Pulmonary artery endothelial cell (primary cell): ENCODE measurements around the gene PADI4. TPM values are rescaled to one million over a fixed set of nuclear protein-coding genes. Genes with fewer than 3 reads are reported as not detected.

ENCODE experiments used
- DNase-seq: peaks from one replicate; pipeline ENCODE4 v3.0.0-alpha.2; 2011; ENCODE audit warnings: low read depth, low spot score
- total RNA-seq: library from RNA; depleted of rRNA; stranded (reverse); fragments of >200 nt; gene quantifications from 2 replicates; pipeline ENCODE4 v1.2.3, GENCODE V29; 2014

PADI4 gene, protein sequence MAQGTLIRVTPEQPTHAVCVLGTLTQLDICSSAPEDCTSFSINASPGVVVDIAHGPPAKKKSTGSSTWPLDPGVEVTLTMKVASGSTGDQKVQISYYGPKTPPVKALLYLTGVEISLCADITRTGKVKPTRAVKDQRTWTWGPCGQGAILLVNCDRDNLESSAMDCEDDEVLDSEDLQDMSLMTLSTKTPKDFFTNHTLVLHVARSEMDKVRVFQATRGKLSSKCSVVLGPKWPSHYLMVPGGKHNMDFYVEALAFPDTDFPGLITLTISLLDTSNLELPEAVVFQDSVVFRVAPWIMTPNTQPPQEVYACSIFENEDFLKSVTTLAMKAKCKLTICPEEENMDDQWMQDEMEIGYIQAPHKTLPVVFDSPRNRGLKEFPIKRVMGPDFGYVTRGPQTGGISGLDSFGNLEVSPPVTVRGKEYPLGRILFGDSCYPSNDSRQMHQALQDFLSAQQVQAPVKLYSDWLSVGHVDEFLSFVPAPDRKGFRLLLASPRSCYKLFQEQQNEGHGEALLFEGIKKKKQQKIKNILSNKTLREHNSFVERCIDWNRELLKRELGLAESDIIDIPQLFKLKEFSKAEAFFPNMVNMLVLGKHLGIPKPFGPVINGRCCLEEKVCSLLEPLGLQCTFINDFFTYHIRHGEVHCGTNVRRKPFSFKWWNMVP
- not detected in 2 replicates for total RNA-seq

DNA sequence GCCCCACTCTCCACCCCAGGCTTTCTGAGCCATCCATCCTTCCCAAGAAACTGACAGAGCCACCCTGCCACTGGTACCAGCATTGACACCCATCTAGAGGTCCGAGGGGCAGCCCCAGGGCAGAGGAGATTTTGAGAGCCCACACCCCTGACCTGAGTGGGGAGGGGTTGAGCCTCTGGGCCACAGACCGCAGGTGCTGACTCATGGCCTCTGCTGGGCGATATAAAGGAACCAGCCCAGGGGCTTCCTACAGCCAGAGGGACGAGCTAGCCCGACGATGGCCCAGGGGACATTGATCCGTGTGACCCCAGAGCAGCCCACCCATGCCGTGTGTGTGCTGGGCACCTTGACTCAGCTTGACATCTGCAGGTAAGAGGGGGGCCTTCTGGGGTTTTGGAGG lies at the start of gene PADI4:
Gene PADI4 (plus strand): TSS at position 252 of the 400 bp plus-strand sequence. CDS start 26 bp downstream, at position 278.
- no peak for DNase-seq

DNA sequence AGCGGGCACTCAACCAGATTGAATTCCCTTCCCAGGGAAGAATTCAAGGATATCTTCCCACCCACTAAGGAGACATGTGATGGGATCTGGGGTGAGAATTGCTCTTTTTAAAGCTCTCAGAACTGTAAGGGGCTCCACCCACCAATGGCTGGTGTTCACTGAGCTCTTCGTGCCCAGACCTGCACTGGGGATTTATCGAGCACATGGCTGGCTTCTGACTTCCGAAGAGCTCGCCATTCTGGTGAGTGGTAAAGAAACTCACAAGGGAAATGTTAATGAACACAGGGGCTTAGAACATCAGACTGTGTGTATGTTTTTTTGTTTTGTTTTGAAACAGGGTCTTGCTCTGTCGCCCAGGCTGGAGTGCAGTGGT lies 49.3 kb upstream of the PADI4 start:
- no peak for DNase-seq

DNA sequence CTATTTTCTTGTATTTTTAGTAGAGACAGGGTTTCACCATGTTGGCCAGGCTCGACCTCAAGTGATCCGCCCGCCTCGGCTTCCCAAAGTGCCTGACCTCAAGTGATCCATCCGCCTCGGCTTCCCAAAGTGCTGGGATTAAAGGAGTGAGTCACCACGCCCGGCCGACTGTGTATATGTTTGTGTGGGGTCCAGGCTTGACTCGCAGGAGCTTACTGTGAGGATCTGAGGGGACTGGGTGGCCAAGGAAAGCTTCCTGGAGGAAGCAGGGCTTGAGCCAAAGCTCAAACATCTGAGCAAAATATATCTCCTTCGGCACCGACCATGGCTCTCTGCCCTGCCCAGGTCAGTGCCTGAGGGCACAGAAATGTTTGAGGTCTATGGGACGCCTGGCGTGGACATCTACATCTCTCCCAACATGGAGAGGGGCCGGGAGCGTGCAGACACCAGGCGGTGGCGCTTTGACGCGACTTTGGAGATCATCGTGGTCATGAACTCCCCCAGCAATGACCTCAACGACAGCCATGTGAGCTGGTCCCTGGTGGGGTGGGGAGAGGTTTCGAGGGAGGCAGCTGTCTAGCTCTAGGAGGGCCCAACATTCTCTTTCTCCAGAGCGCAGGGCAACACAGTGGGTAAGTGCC lies 48.6 kb upstream of the PADI4 start:
- DNase-seq: no peak

DNA sequence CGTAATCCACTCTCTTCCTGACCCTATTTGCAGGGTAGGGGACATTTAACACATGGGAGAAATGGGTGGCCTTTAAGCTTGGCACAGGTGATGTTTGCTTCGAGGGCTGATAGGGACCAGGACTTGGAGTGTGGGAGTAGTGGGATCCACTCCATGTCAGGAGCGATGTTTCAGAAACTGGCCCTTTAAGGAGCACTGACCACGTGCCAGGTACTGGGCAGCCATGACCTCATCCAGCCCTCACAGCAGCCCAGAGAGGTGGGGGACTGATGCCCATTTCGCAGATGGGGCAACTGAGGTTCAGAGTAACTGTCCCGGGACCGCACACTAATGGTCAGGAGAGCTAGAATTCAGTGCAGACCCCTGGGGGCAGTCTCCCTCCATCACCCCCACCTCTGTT lies 47.7 kb upstream of the PADI4 start:
- no peak for DNase-seq

DNA sequence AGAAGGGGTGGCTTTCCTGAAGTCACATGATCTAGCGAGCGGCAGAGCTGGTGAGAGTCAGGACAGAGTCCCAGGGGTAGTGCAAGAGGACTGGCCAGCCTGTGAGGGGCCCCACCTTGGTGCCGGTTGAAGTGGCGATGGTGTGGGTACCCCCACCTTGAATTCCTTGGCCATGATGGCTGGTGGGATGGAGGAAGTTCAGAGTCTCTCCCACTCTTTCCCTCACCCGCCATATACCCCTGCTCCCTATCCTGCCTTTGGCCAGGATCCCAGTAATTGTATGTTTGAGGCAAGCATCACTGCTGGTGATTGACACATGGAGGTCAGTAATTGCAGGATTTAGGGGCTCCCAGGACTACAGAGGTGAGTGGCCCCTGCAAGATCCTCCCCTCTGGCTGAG lies 47.3 kb upstream of the PADI4 start:
- DNase-seq: no peak

DNA sequence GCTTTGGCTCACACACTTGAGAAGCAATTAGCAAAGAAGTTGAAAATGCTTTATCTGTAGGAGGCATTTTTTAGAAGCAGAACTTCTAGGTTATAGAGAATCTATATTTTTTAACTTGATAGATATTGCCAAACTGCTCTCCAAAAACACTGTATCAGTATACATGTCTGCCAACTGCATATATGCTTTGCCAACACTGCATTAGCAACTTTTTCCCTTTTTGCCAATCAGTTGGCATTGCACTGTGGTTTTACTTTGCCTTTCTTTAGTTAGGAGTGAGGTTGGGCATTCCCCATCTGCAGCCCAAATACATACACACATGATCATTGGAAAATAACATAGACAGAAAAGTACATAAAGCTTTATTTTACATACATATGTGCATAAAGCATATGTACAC lies 44.1 kb upstream of the PADI4 start:
- DNase-seq: no peak

DNA sequence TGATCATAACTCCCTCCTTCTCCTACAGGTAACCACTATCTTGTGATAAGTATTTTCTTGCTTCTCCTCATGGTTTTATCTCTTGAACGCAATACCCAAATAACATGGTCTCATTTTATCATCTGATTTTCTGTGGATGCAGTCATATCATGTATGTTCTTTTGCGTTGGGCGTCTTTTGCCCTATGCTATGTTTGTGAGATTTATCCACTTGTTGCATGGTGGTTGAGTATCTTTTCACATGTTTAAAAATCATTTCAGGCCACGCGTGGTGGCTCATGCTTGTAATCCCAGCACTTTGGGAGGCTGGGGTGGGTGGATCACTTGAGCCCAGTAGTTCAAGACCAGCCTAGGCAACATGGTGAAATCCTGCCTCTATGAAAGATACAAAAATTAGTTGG lies 43.5 kb upstream of the PADI4 start:
- DNase-seq: no peak

DNA sequence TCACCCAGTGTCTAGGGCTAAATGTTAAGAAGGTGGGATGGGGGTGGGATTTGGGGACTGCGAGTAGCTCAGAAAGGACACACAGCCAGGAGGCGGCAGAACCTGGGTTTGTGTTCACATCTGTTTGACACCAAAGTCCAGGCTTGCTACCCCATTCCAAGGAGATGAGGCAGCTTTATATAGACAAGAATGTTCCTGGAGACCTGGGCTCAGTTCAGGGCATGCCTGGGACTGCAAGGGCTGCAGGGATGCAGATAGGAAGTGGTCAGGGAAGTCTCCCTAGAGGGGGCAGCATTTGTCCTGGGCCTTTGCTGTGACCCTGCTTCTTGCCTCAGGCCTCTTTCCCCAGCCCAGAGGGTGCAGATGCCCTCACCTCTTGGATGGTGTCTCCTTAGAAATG lies 42.8 kb upstream of the PADI4 start:
- DNase-seq: no peak

DNA sequence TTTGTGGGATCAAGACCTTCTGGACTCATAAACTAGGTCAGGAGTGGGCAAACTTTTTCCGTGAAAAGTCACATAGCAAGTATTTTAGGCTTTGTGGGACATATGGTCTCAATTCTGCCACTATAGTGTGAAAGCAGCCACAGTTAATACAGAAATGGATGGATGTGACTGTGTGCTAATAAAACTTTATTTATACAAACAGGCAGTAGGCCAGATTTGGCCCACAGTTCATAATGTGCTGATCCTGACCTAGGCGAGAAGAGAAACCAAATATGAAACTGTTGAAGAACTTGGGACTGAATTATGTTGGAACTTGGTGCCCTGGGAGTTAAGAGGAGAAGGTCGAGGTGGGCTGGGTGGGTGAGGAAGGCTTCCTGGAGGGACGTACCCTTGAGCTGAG lies 42.0 kb upstream of the PADI4 start:
- no peak for DNase-seq

DNA sequence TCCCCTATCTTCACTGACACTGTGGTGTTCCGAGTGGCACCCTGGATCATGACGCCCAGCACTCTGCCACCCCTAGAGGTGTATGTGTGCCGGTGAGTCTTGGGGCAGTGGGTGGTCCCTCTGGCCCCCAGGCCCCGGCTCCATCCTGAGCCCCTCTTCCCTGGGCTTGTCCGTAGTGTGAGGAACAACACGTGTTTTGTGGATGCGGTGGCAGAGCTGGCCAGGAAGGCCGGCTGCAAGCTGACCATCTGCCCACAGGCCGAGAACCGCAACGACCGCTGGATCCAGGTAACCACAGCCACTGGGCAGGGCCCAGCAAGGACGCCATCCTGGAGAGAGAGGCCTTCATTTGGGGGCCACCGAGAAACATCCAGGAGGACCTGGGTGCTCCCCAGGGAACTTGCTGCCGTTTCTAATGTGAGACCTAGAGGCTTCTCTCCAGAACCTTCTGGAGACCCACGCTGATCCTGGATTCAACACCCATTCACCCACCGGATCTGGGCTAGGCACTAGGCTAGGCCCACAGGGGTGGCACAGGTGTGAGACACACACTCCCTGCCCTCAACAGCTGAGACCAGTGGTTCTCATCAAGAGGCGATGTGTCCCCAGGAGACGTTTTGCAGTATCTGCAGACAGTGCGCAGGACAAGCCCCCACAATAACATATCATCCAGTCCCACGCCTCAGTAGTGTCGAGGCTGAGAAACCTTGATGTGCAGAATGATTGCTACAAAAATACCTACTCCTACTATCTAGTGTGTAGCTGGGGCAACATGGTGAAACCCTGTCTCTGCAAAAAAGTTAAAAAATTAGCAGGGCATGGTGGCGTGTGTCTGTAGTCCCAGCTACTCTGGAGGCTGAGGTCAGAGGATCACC lies 36.9 kb upstream of the PADI4 start:
- DNase-seq: no peak

DNA sequence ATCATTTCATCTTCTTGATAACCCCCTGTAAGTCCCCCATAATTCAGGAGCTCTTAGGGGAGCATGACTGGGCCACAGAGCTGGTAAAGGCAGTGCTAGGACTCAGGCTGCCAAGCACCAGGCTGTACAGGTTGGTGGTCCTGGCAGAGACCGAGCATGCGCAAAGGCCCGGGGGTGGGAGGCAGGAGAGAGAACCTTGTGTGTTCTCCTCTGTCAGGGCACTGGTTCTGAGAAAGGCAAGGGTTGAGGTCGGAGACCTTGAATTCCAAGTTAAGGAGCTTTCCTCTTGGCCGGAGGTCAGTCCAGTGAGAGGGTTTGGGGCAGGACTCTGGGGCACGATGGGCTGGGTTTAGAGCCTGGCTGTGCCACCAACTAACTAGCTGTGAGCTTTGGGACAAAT lies 35.9 kb upstream of the PADI4 start:
- DNase-seq: no peak

DNA sequence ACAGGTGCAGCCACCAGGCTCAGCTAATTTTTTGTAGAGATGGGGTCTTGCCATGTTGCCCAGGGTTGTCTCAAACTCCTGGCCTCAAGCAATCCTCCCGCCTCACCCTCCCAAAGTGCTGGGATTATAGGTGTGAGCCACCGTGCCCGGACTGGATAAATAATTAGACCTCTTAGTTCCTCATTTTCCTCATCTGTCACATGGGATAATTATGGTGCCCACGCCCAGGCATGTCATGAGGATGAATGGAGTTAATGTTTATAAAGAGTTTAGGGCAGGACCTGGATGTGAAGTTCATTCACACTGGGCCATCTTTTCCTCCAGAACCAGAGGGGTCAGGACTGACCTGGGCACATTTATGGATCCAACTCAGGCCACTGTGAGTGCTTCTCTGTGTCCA lies 35.4 kb upstream of the PADI4 start:
- no peak for DNase-seq

DNA sequence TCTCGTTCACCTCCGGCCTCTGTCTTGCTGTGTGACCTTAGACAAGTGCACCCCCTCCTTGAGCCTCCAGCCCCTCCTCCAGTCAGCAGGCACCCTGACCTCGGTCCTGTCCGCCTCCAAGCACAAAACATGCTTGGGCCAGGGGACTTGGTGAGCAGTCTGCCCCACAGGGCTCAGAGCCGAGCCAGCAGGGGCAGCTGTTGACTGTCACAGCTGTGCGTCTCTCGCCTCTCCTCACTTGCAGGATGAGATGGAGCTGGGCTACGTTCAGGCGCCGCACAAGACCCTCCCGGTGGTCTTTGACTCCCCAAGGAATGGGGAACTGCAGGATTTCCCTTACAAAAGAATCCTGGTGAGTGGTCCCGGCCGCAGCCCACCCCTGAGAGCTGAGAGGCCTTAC lies 34.9 kb upstream of the PADI4 start:
- DNase-seq: no peak

DNA sequence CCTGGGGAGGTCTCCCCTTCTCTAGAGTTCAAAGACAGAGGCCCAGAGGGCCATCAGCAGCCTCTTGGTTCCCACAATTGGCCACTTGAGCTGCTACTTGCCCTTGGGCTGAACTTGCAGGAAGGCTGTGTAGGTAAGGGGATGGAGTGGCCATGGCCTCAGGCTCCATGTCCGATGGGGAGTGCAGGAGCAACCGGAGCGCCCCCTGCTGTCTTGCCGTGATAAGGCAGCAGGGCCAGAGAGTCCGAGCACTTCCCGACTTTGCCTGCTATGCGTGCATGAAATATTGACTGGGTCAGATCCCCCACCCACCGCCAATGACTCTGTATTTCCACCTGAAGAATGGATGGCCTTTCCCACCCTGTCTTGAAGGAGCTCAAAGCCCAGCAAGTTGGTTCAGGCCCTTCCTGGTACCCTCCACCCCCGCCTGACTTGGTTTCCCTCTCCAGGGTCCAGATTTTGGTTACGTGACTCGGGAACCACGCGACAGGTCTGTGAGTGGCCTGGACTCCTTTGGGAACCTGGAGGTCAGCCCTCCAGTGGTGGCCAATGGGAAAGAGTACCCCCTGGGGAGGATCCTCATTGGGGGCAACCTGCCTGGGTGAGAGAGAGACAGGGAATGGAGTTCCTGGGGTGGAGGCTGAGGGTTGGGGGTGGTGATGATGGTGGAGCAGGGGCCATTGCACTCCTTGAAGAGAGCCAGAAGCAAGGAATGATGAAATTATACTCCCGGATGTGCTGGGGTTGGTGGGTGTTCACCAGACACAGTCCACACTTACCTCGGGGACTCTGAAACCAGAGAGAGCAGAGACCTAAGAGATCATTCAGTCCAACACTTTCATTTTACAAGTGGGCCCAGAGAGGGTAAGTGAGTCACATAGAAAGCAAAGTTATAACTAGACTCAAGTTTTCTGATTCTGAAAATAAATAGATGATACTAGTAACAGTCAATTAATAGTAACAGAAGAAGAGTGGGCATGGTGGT lies 33.5 kb upstream of the PADI4 start:
- no peak for DNase-seq

DNA sequence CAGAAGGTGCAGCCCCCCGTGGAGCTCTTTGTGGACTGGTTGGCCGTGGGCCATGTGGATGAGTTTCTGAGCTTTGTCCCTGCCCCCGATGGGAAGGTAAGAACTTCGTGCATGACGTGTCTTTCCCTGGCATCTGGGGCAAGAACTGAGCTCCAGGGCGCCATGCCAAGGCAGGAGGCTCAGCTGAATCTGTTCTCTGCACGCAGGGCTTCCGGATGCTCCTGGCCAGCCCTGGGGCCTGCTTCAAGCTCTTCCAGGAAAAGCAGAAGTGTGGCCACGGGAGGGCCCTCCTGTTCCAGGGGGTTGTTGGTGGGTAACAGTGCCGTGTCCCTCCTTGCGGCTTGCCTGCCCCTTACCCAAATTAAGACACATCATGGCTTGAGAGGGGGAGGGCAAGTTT lies 31.4 kb upstream of the PADI4 start:
- DNase-seq: no peak

DNA sequence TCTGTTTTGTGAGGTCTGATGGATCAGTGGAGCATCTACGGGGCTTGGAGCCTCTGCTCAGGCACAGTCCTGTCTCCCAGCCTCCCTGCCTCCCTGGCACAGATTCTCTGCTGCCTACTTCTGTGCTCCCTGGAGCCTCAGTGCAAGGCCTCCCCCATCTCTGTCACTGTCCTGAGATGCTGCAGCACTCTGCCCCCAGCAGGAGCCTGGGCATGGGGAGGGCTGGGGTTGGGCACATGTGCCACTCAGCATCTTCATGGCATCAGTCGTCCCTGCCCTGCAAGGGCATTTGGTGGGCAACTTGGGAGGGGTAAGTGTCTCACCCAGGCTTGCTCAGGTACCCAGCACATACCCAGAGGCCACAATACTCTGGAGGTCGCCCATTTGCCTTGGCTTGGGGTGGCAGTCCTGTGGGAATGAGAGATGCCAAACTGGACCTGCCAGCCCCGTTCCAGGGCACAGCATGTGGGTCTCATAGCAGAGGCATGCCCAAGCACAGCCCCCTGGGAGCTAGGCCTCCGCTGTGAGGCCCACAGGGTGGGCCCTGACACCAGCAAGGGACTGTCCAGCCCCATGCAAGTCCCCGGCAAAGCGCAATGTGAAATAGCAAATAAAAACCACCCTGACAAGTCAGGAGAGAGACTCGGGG lies 30.4 kb upstream of the PADI4 start:
- DNase-seq: no peak

DNA sequence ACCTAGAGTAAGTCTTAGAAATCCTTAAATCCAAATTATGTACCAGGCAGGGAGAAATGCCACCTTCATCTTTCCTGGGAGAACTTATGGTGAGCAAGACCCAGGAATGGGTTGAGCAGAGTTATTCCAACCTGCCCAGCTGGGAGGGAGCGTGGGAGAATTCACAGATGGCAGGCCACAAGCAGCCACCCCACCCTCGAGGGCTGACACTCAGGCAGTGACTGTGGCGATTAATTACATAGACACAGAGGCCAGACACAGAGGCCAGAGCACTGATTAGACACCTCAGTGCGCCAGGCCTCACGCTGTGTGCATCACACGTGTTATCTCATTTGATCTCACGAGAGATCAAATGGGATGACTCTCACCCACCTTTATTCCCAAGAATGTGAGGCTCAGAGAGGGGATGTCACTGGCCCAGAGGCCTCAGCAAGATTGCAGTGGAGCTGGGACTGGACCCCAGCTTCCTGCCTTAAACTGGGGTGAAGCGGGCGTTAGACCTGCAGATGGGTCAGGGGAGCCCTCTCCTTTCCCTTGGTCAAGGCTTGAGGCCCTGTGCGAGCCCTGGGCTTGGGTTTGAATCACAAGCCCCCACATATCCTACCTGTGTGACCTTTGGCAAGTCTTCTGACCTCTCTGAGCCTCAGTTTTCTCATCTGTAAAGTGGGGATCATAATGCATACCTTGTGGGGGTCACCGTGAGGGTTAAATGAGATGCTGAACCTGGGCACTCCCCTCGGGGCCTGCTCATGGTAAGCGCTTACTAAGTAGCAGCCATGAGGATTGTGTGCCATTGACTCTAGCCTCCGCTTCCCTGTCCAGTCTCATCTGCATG lies 28.8 kb upstream of the PADI4 start:
- no peak for DNase-seq

DNA sequence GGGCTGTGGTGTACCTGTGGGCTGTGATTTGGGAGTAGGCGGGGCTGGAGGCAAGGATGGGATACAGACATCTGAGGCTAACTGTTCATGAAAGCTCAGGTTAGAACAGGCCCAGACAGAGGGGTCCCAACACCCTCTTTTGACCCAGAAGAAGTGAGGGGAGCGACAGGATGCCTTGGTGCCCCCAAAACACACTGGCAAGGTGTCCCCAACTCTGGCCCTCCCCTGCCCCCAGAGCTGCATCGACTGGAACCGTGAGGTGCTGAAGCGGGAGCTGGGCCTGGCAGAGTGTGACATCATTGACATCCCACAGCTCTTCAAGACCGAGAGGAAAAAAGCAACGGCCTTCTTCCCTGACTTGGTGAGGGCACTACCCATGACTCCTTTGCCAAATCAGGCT lies 27.6 kb upstream of the PADI4 start:
- DNase-seq: no peak

DNA sequence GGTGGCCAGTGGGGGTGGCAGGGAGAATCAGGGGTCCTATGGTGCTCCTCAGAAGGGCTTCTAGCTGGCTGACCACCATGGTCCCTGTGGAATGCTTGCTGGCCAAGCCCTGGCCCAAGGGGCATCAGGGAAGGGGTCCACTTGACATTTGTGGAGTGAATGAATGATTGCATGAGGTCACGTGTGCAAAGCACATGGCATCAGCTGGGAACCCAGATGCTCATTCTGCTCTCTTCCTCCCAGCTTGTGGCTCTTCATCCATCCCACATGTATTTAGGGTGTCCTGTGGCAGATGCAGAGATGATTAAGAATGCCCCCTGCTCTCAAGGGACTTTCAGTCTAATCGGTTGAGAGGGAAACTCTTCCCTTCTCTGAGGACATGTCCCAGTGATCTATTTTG lies 27.1 kb upstream of the PADI4 start:
- DNase-seq: no peak
